Mammary epithelial cell (primary cell): Measurements from ENCODE around the gene PMPCA.

ENCODE experiments used
- EZH2 ChIP-seq: IDR thresholded peaks from 2 replicates; pipeline ENCODE4 v1.6.1; 2012; ENCODE audit warnings: low read length, inconsistent platforms, borderline replicate concordance
- TF ChIP-seq, protein P1 (sequence below), 2 donors: IDR thresholded peaks in 1 of 2; conservative IDR thresholded peaks in 1 of 2; 2 replicates each; pipeline ENCODE4 v1.5.1; 2011 to 2012; ENCODE audit warnings: inconsistent platforms in 2 of 2, low read length in 2 of 2, mild to moderate bottlenecking in 2 of 2, control low read depth in 1 of 2, low read depth in 1 of 2; ENCODE audit not compliant: insufficient read depth in 1 of 2; ENCODE audit errors: extremely low read depth in 1 of 2

- TF ChIP-seq, protein P1, sequence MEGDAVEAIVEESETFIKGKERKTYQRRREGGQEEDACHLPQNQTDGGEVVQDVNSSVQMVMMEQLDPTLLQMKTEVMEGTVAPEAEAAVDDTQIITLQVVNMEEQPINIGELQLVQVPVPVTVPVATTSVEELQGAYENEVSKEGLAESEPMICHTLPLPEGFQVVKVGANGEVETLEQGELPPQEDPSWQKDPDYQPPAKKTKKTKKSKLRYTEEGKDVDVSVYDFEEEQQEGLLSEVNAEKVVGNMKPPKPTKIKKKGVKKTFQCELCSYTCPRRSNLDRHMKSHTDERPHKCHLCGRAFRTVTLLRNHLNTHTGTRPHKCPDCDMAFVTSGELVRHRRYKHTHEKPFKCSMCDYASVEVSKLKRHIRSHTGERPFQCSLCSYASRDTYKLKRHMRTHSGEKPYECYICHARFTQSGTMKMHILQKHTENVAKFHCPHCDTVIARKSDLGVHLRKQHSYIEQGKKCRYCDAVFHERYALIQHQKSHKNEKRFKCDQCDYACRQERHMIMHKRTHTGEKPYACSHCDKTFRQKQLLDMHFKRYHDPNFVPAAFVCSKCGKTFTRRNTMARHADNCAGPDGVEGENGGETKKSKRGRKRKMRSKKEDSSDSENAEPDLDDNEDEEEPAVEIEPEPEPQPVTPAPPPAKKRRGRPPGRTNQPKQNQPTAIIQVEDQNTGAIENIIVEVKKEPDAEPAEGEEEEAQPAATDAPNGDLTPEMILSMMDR (conservative IDR thresholded peaks at IDR 0.05 in 1 of 2, IDR thresholded peaks at IDR 0.05 in 1 of 2; ENCODE audit: extremely low read depth in 1 of 2, insufficient read depth in 1 of 2, low read depth in 1 of 2, low read length in 2 of 2) = no peak
- no peak for TF ChIP-seq EZH2
These were observed 18.7 kb downstream of the PMPCA start for GRCh38 chr9:136429075-136429628.
